AG09319 (cell line): ENCODE measurements around the gene HCRTR2.

Experiments used
- DNase-seq: peaks from one replicate; pipeline ENCODE4 v3.0.0-alpha.2; 2010; ENCODE audit warnings: low read depth; ENCODE audit errors: extremely low read depth
- CTCF ChIP-seq: IDR thresholded peaks from 2 replicates; pipeline ENCODE4 v1.5.1; 2011; ENCODE audit warnings: low read depth, mild to moderate bottlenecking, inconsistent platforms, low read length, moderate library complexity

HCRTR2 gene

GRCh38 chr6:55174211-55175026 lies at the start of gene HCRTR2:
TSS of gene HCRTR2 (plus strand) at chr6:55174515. CDS start at chr6:55174588, 73 bp downstream.
- TF ChIP-seq CTCF = no peak
- DNase-seq = no peak

- TF ChIP-seq CTCF = no peak
- no peak for DNase-seq
Observed at GRCh38 chr6:55130806-55131324, 43.5 kb upstream of the HCRTR2 start.

GRCh38 chr6:55131616-55132015 lies 42.7 kb upstream of the HCRTR2 start:
- TF ChIP-seq CTCF = no peak
- DNase-seq = no peak

- no peak for TF ChIP-seq CTCF
- DNase-seq = no peak
Observed at GRCh38 chr6:55136916-55137315, 37.4 kb upstream of the HCRTR2 start.

- no peak for TF ChIP-seq CTCF
- DNase-seq = no peak
Observed at GRCh38 chr6:55137929-55138693, 36.2 kb upstream of the HCRTR2 start.

GRCh38 chr6:55141611-55142010 lies 32.7 kb upstream of the HCRTR2 start:
- no peak for TF ChIP-seq CTCF
- DNase-seq = no peak

GRCh38 chr6:55142610-55143009 lies 31.7 kb upstream of the HCRTR2 start:
- no peak for DNase-seq
- no peak for TF ChIP-seq CTCF
